A549 (cell line): ENCODE measurements around the gene DST.

Experiments
- POLR2A ChIP-seq: IDR thresholded peaks from 2 replicates; pipeline ENCODE4 v1.6.1; 2012; ENCODE audit warnings: mild to moderate bottlenecking, low read length
- RAD21 ChIP-seq, 2 experiments: fragments of >200 bp in 1 of 2; sonication (Bioruptor Twin) in 1 of 2; formaldehyde crosslinking in 1 of 2; IDR thresholded peaks in 1 of 2; conservative IDR thresholded peaks in 1 of 2; 2 replicates in 1 of 2; 3 replicates in 1 of 2; pipeline ENCODE4 v1.6.1; 2012 to 2018; ENCODE audit warnings: inconsistent platforms in 1 of 2
- RARB ChIP-seq: fragments of 250-450 bp; sonication (Bioruptor Pico); IDR thresholded peaks from 2 replicates; pipeline ENCODE4 v1.8.0; 2021; ENCODE audit warnings: mild to moderate bottlenecking, moderate library complexity
- RFX5 ChIP-seq: fragments of 450-650 bp; IDR thresholded peaks from 2 replicates; pipeline ENCODE4 v1.7.1; 2014; ENCODE audit warnings: antibody characterized with exemption, mild to moderate bottlenecking, moderate library complexity
- SREBF2 ChIP-seq: fragments of 450-650 bp; IDR thresholded peaks from 2 replicates; pipeline ENCODE4 v1.6.1; 2014; ENCODE audit warnings: mild to moderate bottlenecking, moderate library complexity
- TF ChIP-seq, protein P1 (sequence below): fragments of >200 bp; sonication (Bioruptor Twin); formaldehyde crosslinking; IDR thresholded peaks from 3 replicates; pipeline ENCODE4 v1.5.1; 2016
- TF ChIP-seq, protein P2 (sequence below): fragments of 250-450 bp; sonication (Bioruptor Pico); IDR thresholded peaks from 2 replicates; pipeline ENCODE4 v1.5.0; 2021; ENCODE audit warnings: mild to moderate bottlenecking, moderate library complexity, borderline replicate concordance
- TF ChIP-seq, protein P3 (sequence below): IDR thresholded peaks from 2 replicates; pipeline ENCODE4 v1.6.1; 2012

DNA sequence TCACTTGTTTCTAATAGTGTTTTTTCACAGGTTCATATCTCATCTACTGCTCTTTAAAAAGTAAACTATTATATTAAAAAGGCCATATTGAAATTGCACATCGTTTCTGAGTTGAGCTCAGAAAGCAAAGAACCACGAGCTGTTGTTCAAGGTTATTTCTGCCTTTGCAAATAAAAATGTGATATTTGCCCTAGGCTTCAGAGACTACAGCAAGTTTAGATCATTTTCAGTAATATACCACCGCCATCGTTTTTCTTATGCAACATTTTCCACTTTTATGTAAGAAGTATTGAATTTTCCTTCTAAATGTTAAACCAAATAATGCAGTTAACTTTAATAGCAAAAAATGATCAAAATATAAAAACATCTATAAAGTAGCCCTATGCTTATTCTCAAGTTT is 71.1 kb downstream of the DST start:
- TF ChIP-seq RAD21 (conservative IDR thresholded peaks at IDR 0.05 in 1 of 2, IDR thresholded peaks at IDR 0.05 in 1 of 2) (no peak), POLR2A (no peak), RARB (CRISPR knock-in tag) (no peak), SREBF2 (no peak), RFX5 (no peak)
- TF ChIP-seq, protein P1, sequence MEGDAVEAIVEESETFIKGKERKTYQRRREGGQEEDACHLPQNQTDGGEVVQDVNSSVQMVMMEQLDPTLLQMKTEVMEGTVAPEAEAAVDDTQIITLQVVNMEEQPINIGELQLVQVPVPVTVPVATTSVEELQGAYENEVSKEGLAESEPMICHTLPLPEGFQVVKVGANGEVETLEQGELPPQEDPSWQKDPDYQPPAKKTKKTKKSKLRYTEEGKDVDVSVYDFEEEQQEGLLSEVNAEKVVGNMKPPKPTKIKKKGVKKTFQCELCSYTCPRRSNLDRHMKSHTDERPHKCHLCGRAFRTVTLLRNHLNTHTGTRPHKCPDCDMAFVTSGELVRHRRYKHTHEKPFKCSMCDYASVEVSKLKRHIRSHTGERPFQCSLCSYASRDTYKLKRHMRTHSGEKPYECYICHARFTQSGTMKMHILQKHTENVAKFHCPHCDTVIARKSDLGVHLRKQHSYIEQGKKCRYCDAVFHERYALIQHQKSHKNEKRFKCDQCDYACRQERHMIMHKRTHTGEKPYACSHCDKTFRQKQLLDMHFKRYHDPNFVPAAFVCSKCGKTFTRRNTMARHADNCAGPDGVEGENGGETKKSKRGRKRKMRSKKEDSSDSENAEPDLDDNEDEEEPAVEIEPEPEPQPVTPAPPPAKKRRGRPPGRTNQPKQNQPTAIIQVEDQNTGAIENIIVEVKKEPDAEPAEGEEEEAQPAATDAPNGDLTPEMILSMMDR, result no peak
- TF ChIP-seq, protein P2, sequence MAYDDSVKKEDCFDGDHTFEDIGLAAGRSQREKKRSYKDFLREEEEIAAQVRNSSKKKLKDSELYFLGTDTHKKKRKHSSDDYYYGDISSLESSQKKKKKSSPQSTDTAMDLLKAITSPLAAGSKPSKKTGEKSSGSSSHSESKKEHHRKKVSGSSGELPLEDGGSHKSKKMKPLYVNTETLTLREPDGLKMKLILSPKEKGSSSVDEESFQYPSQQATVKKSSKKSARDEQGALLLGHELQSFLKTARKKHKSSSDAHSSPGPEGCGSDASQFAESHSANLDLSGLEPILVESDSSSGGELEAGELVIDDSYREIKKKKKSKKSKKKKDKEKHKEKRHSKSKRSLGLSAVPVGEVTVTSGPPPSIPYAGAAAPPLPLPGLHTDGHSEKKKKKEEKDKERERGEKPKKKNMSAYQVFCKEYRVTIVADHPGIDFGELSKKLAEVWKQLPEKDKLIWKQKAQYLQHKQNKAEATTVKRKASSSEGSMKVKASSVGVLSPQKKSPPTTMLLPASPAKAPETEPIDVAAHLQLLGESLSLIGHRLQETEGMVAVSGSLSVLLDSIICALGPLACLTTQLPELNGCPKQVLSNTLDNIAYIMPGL, result no peak
- TF ChIP-seq, protein P3, sequence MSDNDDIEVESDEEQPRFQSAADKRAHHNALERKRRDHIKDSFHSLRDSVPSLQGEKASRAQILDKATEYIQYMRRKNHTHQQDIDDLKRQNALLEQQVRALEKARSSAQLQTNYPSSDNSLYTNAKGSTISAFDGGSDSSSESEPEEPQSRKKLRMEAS, result no peak
